GM18873 (cell line): ENCODE data around the gene FNTB.

Experiments
- ATAC-seq: cut with Tn5 transposase; IDR thresholded peaks from one replicate; pipeline ENCODE4 v1.9.1; 2021; ENCODE audit warnings: mild to moderate bottlenecking, moderate library complexity, moderate number of reproducible peaks; ENCODE audit not compliant: unreplicated experiment, low FRiP score

FNTB gene

DNA sequence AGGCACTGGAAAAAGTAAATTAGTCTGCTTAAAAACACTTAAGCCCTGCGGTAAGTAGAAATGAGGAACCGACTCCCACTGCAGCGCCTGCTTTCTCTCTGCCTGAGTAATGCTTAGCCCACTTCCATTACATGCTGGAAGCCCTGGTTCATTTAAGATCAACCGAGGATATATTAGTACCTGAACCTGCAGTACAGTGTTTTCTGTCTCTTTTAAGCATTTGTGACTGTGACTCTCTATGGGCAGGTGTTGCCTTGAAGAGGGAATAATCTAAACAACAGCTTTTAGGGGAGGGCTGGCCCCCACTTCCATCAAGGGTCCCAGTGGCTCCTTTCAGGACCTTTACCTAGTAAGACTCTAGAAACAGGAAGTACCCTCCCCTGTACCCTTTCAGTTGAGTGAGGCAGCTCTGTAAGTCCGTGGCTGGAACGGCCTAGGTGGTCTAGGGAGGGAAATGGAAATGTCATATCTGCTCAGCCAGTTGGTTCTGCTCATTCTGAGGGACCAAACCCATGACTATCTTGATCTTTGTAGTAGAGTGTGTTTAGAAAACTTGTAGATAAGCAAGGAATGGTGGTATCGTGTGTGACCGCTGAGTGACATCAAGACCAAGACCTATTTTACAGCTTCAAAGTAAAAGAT, 56.2 kb downstream of the FNTB start:
- ATAC-seq: no peak

DNA sequence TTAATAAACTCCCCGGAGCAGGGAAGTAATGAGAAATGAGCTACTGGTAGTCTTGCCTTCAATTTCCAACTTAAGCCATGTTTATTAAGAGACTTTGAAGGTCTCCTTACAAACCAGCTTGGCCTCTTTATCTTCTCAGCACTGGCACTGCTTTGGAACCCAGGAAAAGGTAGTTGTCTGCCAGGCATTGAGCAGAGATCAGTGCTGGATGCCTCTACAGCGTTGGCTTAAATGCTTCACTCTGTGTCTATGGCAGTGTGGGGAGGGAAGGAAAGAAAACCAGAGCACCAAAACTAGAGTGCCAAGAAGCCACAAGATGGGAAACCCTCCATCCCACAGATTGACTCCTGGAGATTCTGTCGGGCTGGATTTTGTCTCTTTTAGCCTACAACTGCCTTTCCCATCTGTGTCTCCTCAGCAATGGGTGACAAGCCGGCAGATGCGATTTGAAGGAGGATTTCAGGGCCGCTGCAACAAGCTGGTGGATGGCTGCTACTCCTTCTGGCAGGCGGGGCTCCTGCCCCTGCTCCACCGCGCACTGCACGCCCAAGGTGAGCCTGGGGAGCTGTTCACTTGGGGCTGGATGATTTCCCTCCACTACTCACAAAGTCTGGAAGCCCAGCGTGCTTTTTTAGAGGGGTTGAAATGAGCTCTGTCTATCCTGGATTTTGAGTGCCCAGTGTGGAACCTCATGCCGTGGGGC, 57.3 kb downstream of the FNTB start:
- no peak for ATAC-seq

DNA sequence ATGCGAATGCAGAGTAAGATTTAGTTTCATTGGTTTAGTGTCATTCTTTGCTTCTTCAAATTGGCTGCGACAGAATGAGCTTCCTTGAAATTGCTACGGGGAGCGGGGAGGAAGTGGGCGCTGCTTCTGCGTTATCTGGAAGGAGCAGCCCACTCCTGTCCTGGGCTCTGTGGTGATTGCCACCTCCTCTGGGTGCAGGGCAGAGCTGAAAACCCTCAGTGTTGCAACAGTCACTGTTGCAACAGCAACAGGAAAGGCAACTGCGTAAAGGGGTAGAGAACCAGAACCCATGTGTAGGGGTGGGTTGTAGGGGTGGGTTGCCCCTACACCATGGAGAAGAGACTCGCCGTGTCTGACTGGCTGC, 57.9 kb downstream of the FNTB start:
- ATAC-seq: no peak

DNA sequence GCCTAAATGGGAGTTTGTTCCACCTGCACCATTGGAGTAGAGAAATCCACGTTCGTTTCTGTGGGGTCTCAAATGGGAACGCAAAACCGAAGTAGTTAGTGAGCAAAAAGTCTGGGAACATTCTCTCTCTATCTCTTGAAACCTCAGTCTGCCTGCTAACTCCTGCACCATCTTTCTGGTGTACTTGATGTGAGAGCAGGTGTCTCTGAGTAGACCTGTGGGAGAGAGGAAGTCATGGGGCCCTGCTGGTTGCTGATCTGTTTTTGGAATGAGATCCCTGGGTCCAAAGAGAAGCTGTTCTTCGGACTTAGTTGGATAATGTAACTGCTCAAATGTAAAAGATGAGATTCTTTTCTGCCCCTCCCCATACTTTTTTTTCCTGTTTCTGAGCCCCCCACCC, 58.3 kb downstream of the FNTB start:
- no peak for ATAC-seq

DNA sequence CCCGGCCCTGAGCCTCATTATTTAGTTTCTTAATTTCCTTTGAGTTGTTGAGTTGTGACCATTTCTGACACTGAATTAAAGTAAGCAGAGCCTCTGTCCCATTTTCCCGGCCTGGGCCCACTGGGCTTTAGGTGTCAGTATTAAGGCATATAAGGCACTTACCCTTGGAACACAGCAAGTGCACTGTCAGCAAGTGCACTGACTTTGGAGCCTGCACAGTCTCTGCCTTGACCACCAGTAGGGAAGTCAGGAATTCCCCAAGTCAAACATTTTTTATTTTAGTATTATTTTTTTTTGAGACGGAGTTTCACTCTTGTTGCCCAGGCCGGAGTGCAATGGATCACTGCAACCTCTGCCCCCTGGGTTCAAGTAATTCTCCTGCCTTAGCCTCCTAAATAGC, 59.0 kb downstream of the FNTB start:
- ATAC-seq: no peak

DNA sequence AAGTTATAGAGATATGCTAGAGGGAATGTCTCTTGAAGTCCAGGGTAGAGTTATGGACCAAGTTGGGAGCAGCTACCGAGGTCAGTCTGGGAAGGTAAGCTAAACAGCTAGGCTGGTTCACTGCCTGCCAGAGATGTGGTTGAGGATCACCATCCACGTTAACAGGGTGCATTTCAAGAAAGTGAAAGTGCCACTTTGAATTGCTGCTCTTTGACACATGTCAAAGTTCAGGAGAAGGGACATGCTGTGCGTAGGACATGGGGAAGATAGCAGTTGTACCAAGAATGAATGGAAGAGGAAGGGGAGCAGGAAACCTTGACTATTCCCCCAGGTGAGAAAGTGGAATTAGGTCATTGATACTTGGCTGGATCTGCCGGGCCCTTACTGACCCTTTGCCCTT, 66.1 kb downstream of the FNTB start:
- ATAC-seq: no peak

DNA sequence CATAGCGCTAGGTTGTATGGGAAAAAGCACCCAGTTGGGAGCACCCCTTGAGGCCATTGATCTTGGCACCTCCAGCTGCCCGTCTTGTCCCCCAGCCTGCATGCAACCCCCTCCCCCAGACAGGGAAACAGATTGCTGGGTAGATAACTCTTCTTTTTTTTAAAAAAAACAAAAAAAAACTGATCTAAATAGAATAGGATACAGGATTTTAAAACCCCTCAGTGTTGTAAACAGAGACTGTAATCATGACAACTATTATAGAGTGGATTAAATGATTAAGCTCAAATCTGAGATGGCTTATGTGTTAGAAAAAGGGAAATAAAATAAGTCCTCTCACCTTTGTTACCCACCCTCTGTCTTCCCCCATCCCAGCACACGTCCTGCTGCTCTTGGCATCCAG, 66.8 kb downstream of the FNTB start:
- no peak for ATAC-seq

DNA sequence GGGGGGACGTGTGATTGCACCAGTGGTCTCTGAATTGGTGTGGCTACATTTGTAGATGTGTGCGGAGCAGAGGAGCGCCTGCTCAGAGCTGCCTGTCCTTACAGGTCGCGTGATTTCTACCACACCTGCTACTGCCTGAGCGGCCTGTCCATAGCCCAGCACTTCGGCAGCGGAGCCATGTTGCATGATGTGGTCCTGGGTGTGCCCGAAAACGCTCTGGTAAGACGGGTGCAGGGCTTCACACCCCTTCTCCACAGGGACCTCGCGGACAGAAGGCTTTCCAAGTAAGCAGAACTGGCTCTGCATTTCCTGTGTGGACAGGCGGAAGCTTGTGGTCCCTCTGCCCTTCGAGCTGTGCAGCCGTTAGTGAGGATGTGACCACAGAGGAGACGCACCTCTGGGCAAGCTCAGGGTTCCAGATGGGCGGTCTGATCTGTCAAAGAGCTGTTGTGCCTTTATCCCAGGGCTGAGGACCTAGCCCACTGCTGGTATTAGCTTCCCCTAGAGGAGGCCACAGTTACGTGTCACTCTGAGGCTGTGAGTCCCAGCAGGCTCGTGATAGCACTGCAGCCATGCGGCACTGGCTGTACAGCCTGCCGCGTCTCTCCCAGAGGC, 67.9 kb downstream of the FNTB start:
- ATAC-seq: no peak

DNA sequence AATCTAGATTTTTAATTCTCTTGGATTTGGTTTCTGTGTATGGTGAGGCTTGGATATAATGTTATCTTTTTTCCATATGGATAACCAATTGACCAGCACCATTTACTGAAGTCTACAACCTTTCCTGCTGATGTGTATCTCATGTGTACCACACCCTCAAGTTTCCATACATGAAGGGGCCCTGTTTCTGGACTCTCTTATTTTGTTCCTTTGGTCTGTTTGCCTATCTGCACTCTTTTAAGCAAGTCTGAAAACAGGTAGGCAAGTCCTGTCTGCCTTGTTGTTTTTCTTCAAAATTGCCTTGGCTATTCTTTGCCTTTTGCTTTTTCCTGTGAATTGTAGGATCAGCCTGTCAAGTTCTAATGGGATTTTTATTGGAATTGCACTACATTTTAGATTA, 71.0 kb downstream of the FNTB start:
- ATAC-seq: no peak

DNA sequence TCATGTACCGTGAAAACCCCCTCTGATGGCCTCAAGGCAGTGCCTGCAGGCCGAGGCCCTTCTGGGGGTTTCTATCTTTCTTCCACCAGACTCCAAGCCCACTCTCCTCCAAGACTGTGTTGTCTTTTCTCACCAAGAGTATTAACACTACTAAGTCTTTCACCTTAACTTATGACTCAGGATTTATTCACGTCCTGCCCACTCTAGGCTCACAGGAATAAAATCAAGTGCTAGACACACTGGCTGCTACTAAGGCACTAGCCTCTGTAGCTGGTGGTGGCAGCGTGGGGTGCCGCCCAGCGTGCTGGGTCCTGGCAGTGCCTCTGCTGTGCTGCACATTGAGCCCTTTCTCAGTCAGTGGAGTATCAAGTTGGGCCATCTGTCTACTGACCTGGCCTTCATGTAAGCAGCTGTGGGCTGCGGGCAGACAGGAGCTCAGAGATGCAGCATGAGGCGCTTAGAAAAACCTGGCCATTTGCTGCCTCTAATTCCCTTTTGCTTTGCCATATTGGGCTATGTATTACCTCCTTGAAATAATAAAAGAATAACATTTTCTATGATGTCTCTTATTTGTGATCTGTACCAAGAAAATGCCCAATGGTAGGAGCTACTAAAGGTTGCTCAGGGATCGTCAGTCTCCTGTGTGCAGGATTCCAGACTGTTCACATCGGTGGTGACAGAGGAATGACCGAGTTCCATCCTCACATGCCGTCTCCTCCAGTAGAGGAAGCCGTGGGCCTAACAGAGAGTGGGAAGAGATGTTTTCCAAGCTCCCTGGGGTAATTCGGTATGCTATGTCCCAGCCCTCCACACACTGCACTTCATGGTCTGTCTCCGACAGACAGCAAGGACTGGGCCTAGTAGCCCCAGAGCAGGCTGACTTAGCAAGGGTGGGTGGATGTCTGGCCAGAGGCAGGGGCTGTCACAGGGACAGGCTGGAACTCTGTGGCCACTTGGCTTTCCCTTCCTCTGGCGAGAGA, 75.7 kb downstream of the FNTB start:
- ATAC-seq: no peak

DNA sequence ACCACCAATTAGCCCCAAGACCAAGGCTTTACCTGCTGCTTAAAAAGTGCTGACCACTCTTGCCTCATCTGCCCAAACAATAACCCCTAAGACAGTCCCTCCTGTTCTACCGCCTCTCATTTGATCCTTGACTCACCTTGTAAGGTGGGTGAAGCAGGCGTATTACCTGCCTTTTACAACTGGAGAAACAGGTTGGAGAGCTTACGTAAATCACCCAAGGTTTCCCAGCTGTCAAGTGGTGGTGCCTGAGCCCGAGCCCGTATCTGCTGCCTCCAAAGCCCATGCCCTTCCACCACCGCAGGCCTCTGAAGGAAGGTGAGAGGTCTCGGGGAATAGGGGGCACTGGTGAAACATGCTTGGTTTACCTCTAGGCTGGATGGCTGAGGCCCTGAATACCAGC, 79.0 kb downstream of the FNTB start:
- no peak for ATAC-seq

DNA sequence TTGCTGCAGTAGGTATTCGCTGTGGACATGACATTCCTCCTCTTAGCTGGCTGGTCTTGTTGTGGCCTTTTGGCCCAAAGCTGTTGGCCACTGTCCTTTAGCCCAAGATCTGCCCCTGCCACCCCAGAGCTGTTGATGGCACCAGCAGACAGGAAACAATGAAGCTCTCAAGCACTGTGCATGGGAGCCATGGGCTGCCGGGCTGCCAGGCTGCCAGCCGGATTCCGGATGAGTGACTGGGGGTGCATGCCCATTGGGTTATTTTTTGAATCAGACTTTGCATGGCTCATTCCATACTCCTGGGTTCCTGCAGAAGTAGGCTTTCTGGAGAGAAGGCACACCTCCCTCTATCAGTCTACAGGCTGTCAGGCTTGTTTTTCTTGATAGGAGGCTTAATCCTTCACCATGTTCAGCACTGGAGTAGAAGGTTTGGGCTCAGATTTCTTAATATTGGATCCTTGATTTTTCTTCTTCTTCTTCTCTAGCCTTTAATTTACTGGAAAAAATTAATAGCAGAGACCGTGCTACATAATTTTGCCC, 83.2 kb downstream of the FNTB start:
- ATAC-seq: no peak

DNA sequence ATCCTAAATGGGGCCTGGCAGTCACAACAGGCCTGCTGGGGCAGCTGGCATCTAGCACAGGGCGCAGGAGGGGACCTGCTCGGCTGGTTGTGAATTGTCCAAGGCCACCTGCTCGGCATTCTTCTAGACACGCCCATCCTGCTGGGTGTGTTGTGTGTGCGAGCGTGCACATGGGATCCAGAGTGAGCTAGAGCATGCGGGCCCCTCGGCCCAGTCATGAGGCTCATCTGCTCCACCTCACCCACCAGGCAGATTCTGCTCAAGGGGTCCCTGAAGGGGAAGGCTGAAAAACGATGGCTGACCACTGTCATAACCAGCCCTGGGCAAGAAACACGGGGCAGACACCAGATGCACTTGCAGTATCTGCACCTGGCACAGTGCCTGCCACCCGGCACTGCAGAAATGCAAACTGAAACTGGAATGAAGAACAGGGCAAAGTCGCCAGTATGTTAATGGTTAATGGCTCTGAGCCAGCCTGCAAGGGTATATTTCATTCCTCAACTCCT, 83.8 kb downstream of the FNTB start:
- peak; percentile 48 for ATAC-seq

DNA sequence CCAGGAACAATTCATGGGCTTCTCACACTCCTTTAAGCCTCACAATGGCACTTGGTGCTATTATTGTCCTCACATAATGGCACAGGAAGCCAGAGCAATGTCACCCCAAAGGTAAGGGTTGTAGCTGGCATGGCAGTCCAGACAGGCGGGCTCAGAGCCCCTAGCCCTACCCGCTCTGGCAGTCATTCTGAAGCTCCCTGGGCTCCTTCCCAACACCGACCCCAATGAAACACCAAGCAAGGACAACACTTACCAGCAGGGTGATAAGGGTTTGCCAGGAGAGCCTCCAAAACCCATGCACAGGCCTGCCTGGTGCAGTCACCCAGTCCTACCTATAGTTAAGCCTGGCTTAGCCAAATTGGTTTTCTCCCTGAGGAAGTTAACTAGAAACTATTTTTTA, 84.8 kb downstream of the FNTB start:
- no peak for ATAC-seq

DNA sequence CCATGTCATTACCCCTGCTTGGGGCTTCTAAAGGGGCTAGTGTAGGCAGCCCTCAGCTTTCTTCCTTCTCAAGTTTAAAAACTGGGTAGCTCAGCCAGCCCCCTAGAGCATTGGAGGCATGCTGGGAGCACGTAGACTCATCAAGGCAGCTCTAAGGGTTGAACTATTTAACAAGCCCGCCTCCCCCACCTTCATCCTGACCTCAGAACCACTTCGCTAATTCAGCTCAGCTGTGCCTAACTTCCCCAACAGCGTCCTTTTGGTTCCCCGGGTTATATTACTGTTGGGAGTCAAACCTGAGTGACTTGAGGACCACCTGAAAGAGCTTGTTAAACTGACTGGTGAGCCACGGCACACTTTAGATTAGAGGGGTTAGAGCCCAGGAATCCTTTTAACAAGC, 85.6 kb downstream of the FNTB start:
- ATAC-seq: no peak

DNA sequence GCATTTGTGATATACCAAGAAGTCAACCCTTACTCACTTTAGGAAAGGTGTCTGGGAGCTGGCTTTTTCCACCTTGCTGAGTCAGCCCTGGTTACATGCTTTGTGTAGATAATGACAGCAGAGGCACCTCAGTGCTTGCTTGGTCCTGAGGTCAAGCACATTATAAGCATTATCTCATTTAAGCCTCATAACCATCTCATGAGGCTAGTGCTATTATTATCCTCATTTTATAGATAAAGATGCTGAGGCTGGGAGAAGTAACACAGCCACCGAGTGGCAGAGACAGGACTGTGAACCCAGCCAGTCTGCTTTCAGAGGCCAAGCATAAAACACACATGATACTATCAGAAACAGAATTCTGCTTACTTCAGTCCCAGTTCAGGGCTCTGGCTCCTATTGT, 86.2 kb downstream of the FNTB start:
- ATAC-seq: no peak

DNA sequence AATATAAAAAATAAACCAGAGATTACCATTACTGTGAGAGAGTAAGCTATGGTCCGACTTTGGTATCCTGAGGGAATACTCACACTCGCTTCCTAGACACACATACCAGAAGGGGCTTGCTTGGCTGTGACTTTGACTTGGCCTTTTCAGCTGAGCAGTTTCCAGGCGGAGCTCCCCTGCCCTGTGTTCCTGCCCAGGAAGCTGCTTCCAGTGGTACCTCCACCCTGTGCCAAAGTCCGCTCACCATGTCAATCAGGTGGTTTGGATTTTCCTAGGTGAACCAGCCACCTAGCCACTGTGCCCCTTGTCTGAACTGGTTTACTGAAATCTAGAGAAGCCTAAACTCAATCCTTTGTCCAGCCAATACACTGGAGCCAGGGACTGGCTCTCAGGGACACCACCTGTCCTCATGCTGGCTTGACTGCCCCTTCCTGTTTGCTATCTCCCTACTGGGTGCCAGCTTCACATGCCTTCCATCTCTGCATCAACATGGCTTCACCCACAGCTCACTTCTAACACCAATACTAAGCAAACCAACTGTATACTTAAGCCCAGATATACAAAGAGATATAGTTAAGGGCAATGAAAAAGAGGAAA, 87.0 kb downstream of the FNTB start:
- ATAC-seq: no peak

DNA sequence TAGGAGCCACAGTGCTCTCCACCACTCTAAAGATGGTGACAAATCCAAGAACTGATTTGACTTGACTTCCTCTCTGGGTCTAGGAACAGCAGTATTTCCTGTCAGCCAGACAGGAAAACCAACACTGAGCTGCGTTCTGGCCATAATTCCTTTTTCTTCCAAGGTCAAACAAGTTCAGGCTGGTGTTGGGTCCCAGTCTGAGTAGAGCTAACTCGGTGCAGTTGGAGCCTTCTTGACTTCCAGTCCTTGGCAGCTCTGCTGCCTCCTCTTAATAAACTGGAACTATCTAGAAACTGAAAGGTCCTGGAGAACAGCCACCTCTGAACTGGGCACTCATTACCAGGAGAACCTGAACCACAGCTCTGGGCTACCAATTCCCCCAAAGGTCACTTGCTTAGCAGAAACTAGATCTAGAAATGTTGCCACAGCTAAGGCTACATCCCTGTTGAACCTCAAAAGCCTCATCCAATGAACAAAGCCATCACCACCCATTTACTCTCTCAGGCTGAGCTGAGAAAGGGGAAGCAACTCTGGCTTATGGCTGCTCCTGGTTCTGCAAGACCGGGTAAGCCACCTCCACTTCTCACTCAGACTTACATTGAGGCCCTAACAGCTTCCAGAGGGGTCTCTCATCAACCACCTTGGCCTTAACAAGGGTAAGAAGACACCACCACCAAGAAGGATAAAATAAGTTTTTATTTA, 87.9 kb downstream of the FNTB start:
- no peak for ATAC-seq

DNA sequence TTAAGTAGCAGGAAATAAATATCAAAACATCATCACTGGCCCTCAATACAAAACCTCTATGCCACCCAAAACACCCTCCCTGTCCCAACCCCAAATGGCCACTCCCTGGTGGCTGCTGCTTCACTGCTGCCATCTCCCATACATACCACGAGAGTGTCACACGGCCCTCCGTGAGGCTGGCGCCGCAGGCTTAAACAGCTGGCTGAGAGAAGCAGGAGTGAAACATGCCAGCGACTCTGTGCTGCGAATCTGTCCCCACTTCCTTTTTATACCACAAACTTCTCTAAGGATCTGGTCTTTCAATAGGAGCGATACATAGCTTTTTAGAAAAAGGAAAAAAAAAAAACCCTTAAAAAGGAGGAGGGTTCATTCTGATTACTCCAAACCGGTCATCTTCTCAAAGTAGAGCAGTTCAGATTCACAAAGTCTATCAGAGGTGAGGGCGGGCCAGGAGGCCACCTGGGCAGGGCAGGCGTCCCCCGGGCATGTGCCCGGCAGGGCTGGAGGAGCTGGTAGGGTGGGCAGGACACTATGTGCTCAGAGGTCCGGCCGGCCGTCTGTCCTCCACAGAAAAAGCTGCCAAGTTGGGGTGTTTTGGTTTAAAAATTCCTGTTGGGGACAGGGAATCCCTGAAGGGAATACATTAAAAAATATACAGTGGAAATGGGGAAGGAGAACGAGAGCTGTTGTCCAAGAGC, 89.1 kb downstream of the FNTB start:
- no peak for ATAC-seq
